ENCODE measurements around the gene ADGRG1. TPM values are rescaled to one million over a fixed set of nuclear protein-coding genes. Genes with fewer than 3 reads are reported as not detected.

The ADGRG1 gene
- total RNA-seq, 1 experiment from 2014 or later: 2.0 TPM

GRCh38 chr16:57606147-57606846, 22.1 kb upstream of the ADGRG1 start (continued):
- TF ChIP-seq ZNF281 (CRISPR knock-in tag; IDR thresholded peaks at IDR 0.05): no peak

- ChIA-PET POLR2A (no interaction called here), CTCF (interaction anchor here (0.7 to 3.2 kb wide), 4 partner anchors 14 to 129 kb away, joined by 3 to 17 read pairs (median 4); partner anchors contain the start of gene ADGRG1)
- Mint-ChIP-seq H3K27ac (no peak overlapping the region), H3K4me3 (no peak overlapping the region), H3K9me3 (no peaks in the 10 kb centered on the region), H3K27me3 (ENCODE audit: low read depth) (no peaks in the 10 kb centered on the region; the same call in 1 of the 2 replicates), H3K4me1 (no peaks in the 10 kb centered on the region), H3K36me3 (no peaks in the 10 kb centered on the region)
- DNase-seq (ENCODE audit: low spot score) (no peak), ATAC-seq (no peak)
- TF ChIP-seq JUN (CRISPR knock-in tag; IDR thresholded peaks at IDR 0.05) (no peak), ZNF671 (CRISPR knock-in tag; IDR thresholded peaks at IDR 0.05) (no peak), AR (CRISPR knock-in tag; IDR thresholded peaks at IDR 0.05) (no peak), OVOL2 (CRISPR knock-in tag; IDR thresholded peaks at IDR 0.05; ENCODE audit: borderline replicate concordance) (no peak), JAZF1 (CRISPR knock-in tag; IDR thresholded peaks at IDR 0.05) (no peak)
Observed at GRCh38 chr16:57606847-57607501, 21.5 kb upstream of the ADGRG1 start.

- Mint-ChIP-seq H3K27ac (no peak overlapping the region), H3K27me3 (ENCODE audit: low read depth) (no peaks in the 10 kb centered on the region; the same call in 1 of the 2 replicates), H3K4me1 (no peaks in the 10 kb centered on the region), H3K36me3 (no peaks in the 10 kb centered on the region), H3K9me3 (no peaks in the 10 kb centered on the region), H3K4me3 (no peak overlapping the region)
- TF ChIP-seq CBFB (CRISPR knock-in tag; IDR thresholded peaks at IDR 0.05; ENCODE audit: low read depth) (no peak), GABPB1 (CRISPR knock-in tag; IDR thresholded peaks at IDR 0.05) (peak; percentile 81)
- ChIA-PET CTCF (interaction anchor here (0.6 to 3.3 kb wide), 8 partner anchors 7 to 128 kb away, joined by 3 to 34 read pairs (median 8); partner anchors contain the start of gene ADGRG1), POLR2A (no interaction called here)
- DNase-seq (ENCODE audit: low spot score) (no peak), ATAC-seq (no peak)
Observed at GRCh38 chr16:57607676-57608461, 20.6 kb upstream of the ADGRG1 start.

GRCh38 chr16:57608462-57609113, 19.8 kb upstream of the ADGRG1 start:
- no peak overlapping the region for H3K4me3 Mint-ChIP-seq
- no peaks in the 10 kb centered on the region for H3K4me1 Mint-ChIP-seq
- ChIA-PET POLR2A (no interaction called here), CTCF (interaction anchor here (1.3 to 3.3 kb wide), 6 partner anchors 8 to 32 kb away, joined by 5 to 34 read pairs (median 11); partner anchors contain the start of gene ADGRG1)
- no peak overlapping the region for H3K27ac Mint-ChIP-seq
- no peak for TF ChIP-seq E2F1 (CRISPR knock-in tag; IDR thresholded peaks at IDR 0.05)
- no peak for TF ChIP-seq CREM (CRISPR knock-in tag; IDR thresholded peaks at IDR 0.05)
- no peak for TF ChIP-seq E2F4 (CRISPR knock-in tag; IDR thresholded peaks at IDR 0.05; ENCODE audit: borderline replicate concordance, low read depth)
- TF ChIP-seq PRRX2 (CRISPR knock-in tag; IDR thresholded peaks at IDR 0.05): no peak
- no peak for TF ChIP-seq TEAD1 (CRISPR knock-in tag; IDR thresholded peaks at IDR 0.05)
- ATAC-seq: no peak
- DNase-seq (ENCODE audit: low spot score): no peak
- no peaks in the 10 kb centered on the region for H3K36me3 Mint-ChIP-seq
- no peaks in the 10 kb centered on the region for H3K27me3 Mint-ChIP-seq (ENCODE audit: low read depth)
- no peaks in the 10 kb centered on the region for H3K9me3 Mint-ChIP-seq
